Measurements from ENCODE around the gene RNF20.

Gene RNF20

DNA sequence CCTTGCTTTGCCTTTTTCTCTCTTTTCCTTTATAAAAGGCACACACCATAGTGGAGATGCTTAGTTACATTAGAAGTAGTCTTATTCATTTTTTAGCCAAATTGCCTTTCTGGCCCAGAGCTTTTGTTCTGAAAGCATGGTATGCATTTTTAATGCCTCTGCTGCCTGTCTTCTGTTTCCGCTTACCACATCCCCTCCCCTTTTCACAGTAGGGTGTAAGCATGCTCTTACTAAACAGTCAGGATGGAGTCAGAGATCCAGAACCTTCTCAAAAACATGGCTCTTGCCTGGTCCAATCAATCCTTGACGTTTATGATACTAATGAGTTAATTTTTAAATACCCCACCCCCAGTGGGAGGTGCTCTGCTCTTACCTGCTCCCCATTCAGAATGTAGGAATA lies 38.7 kb downstream of the RNF20 start:
- TF ChIP-seq OSR1 (CRISPR knock-in tag; IDR thresholded peaks at IDR 0.05), result no peak
- no peak for TF ChIP-seq ZNF8 (CRISPR knock-in tag; IDR thresholded peaks at IDR 0.05)
- TF ChIP-seq, protein P1, sequence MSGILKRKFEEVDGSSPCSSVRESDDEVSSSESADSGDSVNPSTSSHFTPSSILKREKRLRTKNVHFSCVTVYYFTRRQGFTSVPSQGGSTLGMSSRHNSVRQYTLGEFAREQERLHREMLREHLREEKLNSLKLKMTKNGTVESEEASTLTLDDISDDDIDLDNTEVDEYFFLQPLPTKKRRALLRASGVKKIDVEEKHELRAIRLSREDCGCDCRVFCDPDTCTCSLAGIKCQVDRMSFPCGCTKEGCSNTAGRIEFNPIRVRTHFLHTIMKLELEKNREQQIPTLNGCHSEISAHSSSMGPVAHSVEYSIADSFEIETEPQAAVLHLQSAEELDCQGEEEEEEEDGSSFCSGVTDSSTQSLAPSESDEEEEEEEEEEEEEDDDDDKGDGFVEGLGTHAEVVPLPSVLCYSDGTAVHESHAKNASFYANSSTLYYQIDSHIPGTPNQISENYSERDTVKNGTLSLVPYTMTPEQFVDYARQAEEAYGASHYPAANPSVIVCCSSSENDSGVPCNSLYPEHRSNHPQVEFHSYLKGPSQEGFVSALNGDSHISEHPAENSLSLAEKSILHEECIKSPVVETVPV (CRISPR knock-in tag; IDR thresholded peaks at IDR 0.05), result no peak
- TF ChIP-seq ZNF565 (CRISPR knock-in tag; conservative IDR thresholded peaks at IDR 0.05; ENCODE audit: low read depth), result no peak

DNA sequence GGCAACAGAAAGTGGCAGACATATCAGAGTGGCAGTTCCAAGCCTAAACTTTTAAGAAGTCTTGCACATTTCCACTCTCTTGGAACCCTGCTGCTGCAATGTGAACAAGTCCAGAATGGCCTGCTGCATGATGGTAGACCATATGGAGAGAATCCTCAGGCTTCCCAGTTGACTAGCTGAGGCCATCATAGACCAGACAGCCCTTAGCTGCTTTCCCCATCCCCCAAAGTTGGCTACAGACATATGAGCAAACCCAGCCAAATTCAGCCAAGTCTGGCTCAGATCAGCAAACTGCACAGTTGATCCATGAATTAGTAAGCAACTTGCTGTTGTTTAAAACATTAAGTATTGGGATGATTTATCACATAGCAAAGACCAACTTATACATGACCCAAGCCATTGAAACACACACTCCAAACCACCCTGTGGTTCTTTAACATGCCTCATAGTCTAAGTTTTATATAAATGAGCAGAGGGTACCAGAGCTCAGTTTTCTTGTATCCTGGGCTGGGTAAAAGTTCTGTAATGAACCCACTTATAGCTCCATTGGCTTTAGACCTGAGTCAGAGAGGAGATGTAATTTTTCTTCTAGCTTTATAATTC lies 41.2 kb downstream of the RNF20 start:
- no peak for ATAC-seq
- TF ChIP-seq RARB (CRISPR knock-in tag; IDR thresholded peaks at IDR 0.05) (no peak), ZNF565 (CRISPR knock-in tag; conservative IDR thresholded peaks at IDR 0.05; ENCODE audit: low read depth) (no peak), ZFP3 (CRISPR knock-in tag; IDR thresholded peaks at IDR 0.05) (no peak), TCF4 (CRISPR knock-in tag; IDR thresholded peaks at IDR 0.05; ENCODE audit: borderline replicate concordance) (no peak), CSDC2 (CRISPR knock-in tag; IDR thresholded peaks at IDR 0.05) (no peak), OSR1 (CRISPR knock-in tag; IDR thresholded peaks at IDR 0.05) (no peak)
- TF ChIP-seq, protein P2, sequence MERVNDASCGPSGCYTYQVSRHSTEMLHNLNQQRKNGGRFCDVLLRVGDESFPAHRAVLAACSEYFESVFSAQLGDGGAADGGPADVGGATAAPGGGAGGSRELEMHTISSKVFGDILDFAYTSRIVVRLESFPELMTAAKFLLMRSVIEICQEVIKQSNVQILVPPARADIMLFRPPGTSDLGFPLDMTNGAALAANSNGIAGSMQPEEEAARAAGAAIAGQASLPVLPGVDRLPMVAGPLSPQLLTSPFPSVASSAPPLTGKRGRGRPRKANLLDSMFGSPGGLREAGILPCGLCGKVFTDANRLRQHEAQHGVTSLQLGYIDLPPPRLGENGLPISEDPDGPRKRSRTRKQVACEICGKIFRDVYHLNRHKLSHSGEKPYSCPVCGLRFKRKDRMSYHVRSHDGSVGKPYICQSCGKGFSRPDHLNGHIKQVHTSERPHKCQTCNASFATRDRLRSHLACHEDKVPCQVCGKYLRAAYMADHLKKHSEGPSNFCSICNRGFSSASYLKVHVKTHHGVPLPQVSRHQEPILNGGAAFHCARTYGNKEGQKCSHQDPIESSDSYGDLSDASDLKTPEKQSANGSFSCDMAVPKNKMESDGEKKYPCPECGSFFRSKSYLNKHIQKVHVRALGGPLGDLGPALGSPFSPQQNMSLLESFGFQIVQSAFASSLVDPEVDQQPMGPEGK (CRISPR knock-in tag; IDR thresholded peaks at IDR 0.05; ENCODE audit: borderline replicate concordance), result no peak
- TF ChIP-seq, protein P3, sequence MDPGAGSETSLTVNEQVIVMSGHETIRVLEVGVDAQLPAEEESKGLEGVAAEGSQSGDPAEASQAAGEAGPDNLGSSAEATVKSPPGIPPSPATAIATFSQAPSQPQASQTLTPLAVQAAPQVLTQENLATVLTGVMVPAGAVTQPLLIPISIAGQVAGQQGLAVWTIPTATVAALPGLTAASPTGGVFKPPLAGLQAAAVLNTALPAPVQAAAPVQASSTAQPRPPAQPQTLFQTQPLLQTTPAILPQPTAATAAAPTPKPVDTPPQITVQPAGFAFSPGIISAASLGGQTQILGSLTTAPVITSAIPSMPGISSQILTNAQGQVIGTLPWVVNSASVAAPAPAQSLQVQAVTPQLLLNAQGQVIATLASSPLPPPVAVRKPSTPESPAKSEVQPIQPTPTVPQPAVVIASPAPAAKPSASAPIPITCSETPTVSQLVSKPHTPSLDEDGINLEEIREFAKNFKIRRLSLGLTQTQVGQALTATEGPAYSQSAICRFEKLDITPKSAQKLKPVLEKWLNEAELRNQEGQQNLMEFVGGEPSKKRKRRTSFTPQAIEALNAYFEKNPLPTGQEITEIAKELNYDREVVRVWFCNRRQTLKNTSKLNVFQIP (CRISPR knock-in tag; IDR thresholded peaks at IDR 0.05; ENCODE audit: borderline replicate concordance, low read depth), result no peak

More for the DNA sequence above, 38.7 kb downstream of the RNF20 start:
- ATAC-seq, result no peak

DNA sequence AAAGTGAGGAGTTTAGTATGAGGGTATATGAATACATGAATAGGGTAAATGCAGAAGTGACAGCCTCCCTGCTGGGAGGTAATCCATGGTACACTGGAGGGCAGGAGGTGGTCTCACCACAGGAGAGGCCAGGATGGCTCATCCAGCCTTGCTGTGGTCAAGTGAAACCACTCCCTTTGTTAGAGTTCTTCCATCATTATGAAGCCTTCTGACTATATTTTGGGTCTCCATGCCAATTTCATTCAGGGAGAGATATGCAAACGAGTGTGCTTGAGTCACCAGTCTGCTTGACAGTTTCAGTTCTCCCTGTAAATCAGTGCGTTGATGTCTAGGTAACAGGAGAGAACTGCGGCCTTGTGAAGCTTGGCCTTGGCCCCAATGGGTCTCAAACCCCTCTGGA lies 44.7 kb downstream of the RNF20 start:
- TF ChIP-seq TOX (CRISPR knock-in tag; IDR thresholded peaks at IDR 0.05; ENCODE audit: borderline replicate concordance), result no peak
- no peak for TF ChIP-seq SNAI2 (CRISPR knock-in tag; IDR thresholded peaks at IDR 0.05)
- TF ChIP-seq TCF4 (CRISPR knock-in tag; IDR thresholded peaks at IDR 0.05; ENCODE audit: borderline replicate concordance), result no peak
- no peak for TF ChIP-seq OSR1 (CRISPR knock-in tag; IDR thresholded peaks at IDR 0.05)
- TF ChIP-seq, protein P2 (CRISPR knock-in tag; IDR thresholded peaks at IDR 0.05; ENCODE audit: borderline replicate concordance), result no peak
- TF ChIP-seq, protein P4, sequence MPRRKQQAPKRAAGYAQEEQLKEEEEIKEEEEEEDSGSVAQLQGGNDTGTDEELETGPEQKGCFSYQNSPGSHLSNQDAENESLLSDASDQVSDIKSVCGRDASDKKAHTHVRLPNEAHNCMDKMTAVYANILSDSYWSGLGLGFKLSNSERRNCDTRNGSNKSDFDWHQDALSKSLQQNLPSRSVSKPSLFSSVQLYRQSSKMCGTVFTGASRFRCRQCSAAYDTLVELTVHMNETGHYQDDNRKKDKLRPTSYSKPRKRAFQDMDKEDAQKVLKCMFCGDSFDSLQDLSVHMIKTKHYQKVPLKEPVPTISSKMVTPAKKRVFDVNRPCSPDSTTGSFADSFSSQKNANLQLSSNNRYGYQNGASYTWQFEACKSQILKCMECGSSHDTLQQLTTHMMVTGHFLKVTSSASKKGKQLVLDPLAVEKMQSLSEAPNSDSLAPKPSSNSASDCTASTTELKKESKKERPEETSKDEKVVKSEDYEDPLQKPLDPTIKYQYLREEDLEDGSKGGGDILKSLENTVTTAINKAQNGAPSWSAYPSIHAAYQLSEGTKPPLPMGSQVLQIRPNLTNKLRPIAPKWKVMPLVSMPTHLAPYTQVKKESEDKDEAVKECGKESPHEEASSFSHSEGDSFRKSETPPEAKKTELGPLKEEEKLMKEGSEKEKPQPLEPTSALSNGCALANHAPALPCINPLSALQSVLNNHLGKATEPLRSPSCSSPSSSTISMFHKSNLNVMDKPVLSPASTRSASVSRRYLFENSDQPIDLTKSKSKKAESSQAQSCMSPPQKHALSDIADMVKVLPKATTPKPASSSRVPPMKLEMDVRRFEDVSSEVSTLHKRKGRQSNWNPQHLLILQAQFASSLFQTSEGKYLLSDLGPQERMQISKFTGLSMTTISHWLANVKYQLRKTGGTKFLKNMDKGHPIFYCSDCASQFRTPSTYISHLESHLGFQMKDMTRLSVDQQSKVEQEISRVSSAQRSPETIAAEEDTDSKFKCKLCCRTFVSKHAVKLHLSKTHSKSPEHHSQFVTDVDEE (CRISPR knock-in tag; IDR thresholded peaks at IDR 0.05), result no peak
- no peak for TF ChIP-seq ZNF8 (CRISPR knock-in tag; IDR thresholded peaks at IDR 0.05)
- TF ChIP-seq PPARA (CRISPR knock-in tag; IDR thresholded peaks at IDR 0.05; ENCODE audit: borderline replicate concordance), result no peak
- TF ChIP-seq BACH2 (CRISPR knock-in tag; IDR thresholded peaks at IDR 0.05; ENCODE audit: borderline replicate concordance), result no peak
- TF ChIP-seq ZFP3 (CRISPR knock-in tag; IDR thresholded peaks at IDR 0.05), result no peak
- no peak for TF ChIP-seq RARB (CRISPR knock-in tag; IDR thresholded peaks at IDR 0.05)
- no peak for TF ChIP-seq ESRRG (CRISPR knock-in tag; IDR thresholded peaks at IDR 0.05)
- no peak for ATAC-seq
